BLaER1 treated with 17β-estradiol and CSF1 and Interleukin-3, amounts not matched to agents 10 nM and 100 nM (cell line): ENCODE measurements around the gene LRRC41.
"Not testable (repeated sequence)": the region's sequence is repeated elsewhere in the genome, so short reads cannot be mapped to it uniquely, and the experiment has no call there.

Experiments
- H3K27ac ChIP-seq, 11 experiments: shearing (Covaris generic); formaldehyde crosslinking; 2 replicates each; pipeline ENCODE4 v1.8.1; 2022
- H3K27me3 ChIP-seq, 11 experiments: shearing (Covaris generic); formaldehyde crosslinking; 2 replicates each; pipeline ENCODE4 v1.8.1; 2022
- H3K36me3 ChIP-seq, 11 experiments: shearing (Covaris generic); formaldehyde crosslinking; 2 replicates each; pipeline ENCODE4 v1.8.1; 2022
- H3K4me1 ChIP-seq, 10 experiments: shearing (Covaris generic); formaldehyde crosslinking; 2 replicates each; pipeline ENCODE4 v1.8.1; 2022
- H3K4me2 ChIP-seq, 11 experiments: shearing (Covaris generic); formaldehyde crosslinking; 2 replicates each; pipeline ENCODE4 v1.8.1; 2022
- H3K4me3 ChIP-seq, 10 experiments: shearing (Covaris generic); formaldehyde crosslinking; 2 replicates each; pipeline ENCODE4 v1.8.1; 2022
- H3K9ac ChIP-seq, 11 experiments: shearing (Covaris generic); formaldehyde crosslinking; 2 replicates each; pipeline ENCODE4 v1.8.1; 2022
- H3K9me3 ChIP-seq, 11 experiments: shearing (Covaris generic); formaldehyde crosslinking; replicated peaks in 1 of 11; 2 replicates each; pipeline ENCODE4 v1.8.1; 2022
- H4K20me1 ChIP-seq, 11 experiments: shearing (Covaris generic); formaldehyde crosslinking; 2 replicates each; pipeline ENCODE4 v1.8.1; 2022
- Cebpa-rat ChIP-seq, 11 experiments: shearing (Covaris generic); IDR thresholded peaks; 2 replicates each; pipeline ENCODE4 v1.8.1; 2022

The LRRC41 gene

DNA sequence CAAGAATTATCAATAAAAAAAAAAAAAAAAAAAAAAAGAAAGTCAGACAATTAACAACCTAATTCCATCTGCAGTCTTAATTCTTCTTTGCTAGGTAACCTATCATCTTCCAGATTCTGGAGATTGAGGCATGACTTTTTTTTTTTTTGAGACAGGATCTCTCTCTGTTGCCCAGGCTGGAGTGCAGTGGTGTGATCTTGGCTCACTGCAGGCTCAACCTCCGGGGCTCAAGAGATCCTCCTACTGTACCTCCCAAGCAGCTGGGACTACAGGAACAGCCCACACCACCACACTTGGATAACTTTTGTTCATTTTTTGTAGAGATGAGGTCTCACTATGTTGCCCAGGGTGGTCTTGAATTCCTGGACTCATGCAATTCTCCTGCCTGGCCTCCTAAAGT lies 60.5 kb downstream of the LRRC41 start:
- TF ChIP-seq Cebpa-rat (IDR thresholded peaks at IDR 0.05): no peak
- H3K4me1 ChIP-seq: peaks cover 8 to 10% (median 9%) of the 10 kb centered on the region in 10 experiments; a peak in 18 of 20 replicates
- H3K27me3 ChIP-seq: no peaks in the 10 kb centered on the region

DNA sequence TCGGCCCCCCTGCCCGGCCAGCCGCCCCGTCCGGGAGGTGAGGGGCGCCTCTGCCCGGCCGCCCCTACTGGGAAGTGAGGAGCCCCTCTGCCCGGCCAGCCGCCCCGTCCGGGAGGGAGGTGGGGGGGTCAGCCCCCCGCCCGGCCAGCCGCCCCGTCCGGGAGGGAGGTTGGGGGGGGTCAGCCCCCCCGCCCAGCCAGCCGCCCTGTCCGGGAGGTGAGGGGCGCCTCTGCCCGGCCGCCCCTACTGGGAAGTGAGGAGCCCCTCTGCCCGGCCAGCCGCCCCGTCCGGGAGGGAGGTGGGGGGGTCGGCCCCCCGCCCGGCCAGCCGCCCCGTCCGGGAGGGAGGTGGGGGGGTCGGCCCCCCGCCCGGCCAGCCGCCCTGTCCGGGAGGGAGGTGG lies 61.7 kb downstream of the LRRC41 start:
- not testable (repeated sequence) for H3K4me1 ChIP-seq, H3K27me3 ChIP-seq, H3K27ac ChIP-seq, H3K4me2 ChIP-seq, H4K20me1 ChIP-seq, H3K9ac ChIP-seq, H3K4me3 ChIP-seq, H3K36me3 ChIP-seq
- H3K9me3 ChIP-seq: peaks cover 33 to 35% (median 35%) of the 10 kb centered on the region in 11 experiments

More for the DNA sequence above, 60.5 kb downstream of the LRRC41 start:
- Histone ChIP-seq H3K9ac (no peak overlapping the region), H3K4me2 (no peak overlapping the region), H4K20me1 (no peaks in the 10 kb centered on the region), H3K9me3 (peaks cover 21 to 23% (median 23%) of the 10 kb centered on the region in 11 experiments), H3K27ac (no peak overlapping the region), H3K36me3 (no peaks in the 10 kb centered on the region), H3K4me3 (no peak overlapping the region)

DNA sequence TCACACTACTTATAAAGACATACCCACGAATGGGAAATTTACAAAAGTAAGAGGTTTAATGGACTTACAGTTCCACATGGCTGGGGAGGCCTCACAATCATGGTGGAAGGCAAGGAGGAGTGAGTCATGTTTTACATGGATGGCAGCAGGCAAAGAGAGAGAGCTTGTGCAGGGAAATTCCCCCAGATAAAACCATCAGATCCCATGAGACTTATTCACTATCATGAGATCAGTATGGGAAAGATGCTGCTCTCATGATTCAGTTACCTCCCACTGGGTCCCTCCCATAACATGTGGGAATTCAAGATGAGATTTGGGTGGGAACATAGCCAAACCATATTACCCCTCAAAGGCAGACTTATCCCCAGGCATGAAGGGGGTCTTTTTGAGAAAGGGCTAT lies 64.6 kb downstream of the LRRC41 start:
- not testable (repeated sequence) for H3K36me3 ChIP-seq, H3K4me2 ChIP-seq, H3K27ac ChIP-seq, H3K9ac ChIP-seq, H3K27me3 ChIP-seq, H3K4me1 ChIP-seq, H4K20me1 ChIP-seq
- Histone ChIP-seq H3K9me3 (peaks cover 41 to 45% (median 44%) of the 10 kb centered on the region in 11 experiments), H3K4me3 (peak overlapping the region in 1 of 10 experiments; percentile 28; a peak in 1 of 20 replicates)

- H3K9ac ChIP-seq: no peak overlapping the region
- H3K4me3 ChIP-seq: no peak overlapping the region
- no peak overlapping the region for H3K27ac ChIP-seq
- no peaks in the 10 kb centered on the region for H4K20me1 ChIP-seq
- H3K4me2 ChIP-seq: no peak overlapping the region
- no peaks in the 10 kb centered on the region for H3K36me3 ChIP-seq
- no peaks in the 10 kb centered on the region for H3K27me3 ChIP-seq
- peaks cover 0 to 10% (median 0%) of the 10 kb centered on the region in 10 experiments; a peak in 5 of 20 replicates for H3K4me1 ChIP-seq
- peaks cover 41 to 45% (median 44%) of the 10 kb centered on the region in 11 experiments for H3K9me3 ChIP-seq
- TF ChIP-seq Cebpa-rat (IDR thresholded peaks at IDR 0.05): no peak
Observed at GRCh38 chr1:46236882-46237281, 66.5 kb downstream of the LRRC41 start.

DNA sequence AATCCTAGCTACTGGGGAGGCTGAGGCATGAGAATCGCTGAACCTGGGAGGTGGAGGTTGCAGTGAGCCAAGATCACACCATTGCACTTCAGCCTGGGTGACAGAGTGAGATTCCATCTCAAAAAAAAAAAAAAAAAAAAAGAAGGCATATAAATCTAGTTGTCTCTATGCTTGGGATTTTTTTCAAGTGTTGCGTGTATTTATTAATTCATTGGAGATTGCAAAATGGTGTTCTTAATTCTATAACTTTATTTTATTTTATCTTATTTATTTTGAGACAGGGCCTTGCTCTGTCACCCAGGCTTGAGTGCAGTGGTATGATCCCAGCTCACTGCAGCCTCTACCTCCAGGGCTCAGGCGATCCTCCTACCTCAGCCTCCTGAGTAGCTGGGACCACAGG lies 72.2 kb downstream of the LRRC41 start:
- H3K4me1 ChIP-seq: peaks cover 0 to 10% (median 0%) of the 10 kb centered on the region in 10 experiments; a peak in 5 of 20 replicates
- not testable (repeated sequence) for H3K9ac ChIP-seq, H3K4me3 ChIP-seq

More for the DNA sequence above, 72.2 kb downstream of the LRRC41 start:
- H3K36me3 ChIP-seq, H4K20me1 ChIP-seq, H3K27ac ChIP-seq, H3K27me3 ChIP-seq, H3K9me3 ChIP-seq, H3K4me2 ChIP-seq: not testable (repeated sequence)
